ENCODE results near the gene TP53TG5. TPM values are rescaled to one million over a fixed set of nuclear protein-coding genes. Genes with fewer than 3 reads are reported as not detected.

Gene TP53TG5
- total RNA-seq, 1 donor from 2014 or later, result not detected

GRCh38 chr20:45395114-45395415, 16.9 kb upstream of the TP53TG5 start:
- H3K4me1 Mint-ChIP-seq, result no peaks in the 10 kb centered on the region
- no peak overlapping the region for H3K4me2 ChIP-seq
- TF ChIP-seq EZH2phosphoT487 (IDR thresholded peaks at IDR 0.05) (no peak), CTCF (IDR thresholded peaks at IDR 0.05) (no peak), EZH2 (IDR thresholded peaks at IDR 0.05) (no peak)
- H3K27me3 Mint-ChIP-seq (ENCODE audit: insufficient read depth, low read depth), result peaks cover 2% of the 10 kb centered on the region
- H3K36me3 Mint-ChIP-seq, result peaks cover 6% of the 10 kb centered on the region
- no peak overlapping the region for H2AFZ ChIP-seq (replicated peaks)
- no peaks in the 10 kb centered on the region for H3F3A ChIP-seq (ENCODE audit: low read depth)
- H3K9me3 ChIP-seq (ENCODE audit: low read depth), result no peaks in the 10 kb centered on the region
- no peak overlapping the region for H3K4me3 Mint-ChIP-seq
- DNase-seq (ENCODE audit: low spot score), result no peak
- H4K20me1 ChIP-seq (ENCODE audit: low read depth), result no peaks in the 10 kb centered on the region
- H3K36me3 ChIP-seq, result no peaks in the 10 kb centered on the region
- no peaks in the 10 kb centered on the region for H3K27me3 ChIP-seq
- no peak overlapping the region for H3K4me3 ChIP-seq
- H3K4me1 ChIP-seq, result no peaks in the 10 kb centered on the region
- no peaks in the 10 kb centered on the region for H3K79me2 ChIP-seq (ENCODE audit: low read depth)
- H3K9me3 Mint-ChIP-seq, result peaks cover 8% of the 10 kb centered on the region
- no peak overlapping the region for H3K9ac ChIP-seq
- H3K27ac Mint-ChIP-seq, result no peak overlapping the region
- H3K27ac ChIP-seq, result no peak overlapping the region

GRCh38 chr20:45394221-45395113, 16.3 kb upstream of the TP53TG5 start:
- Histone ChIP-seq H3F3A (ENCODE audit: low read depth) (no peaks in the 10 kb centered on the region), H3K27ac (no peak overlapping the region), H3K9ac (no peak overlapping the region), H3K9me3 (ENCODE audit: low read depth) (no peaks in the 10 kb centered on the region), H3K79me2 (ENCODE audit: low read depth) (no peaks in the 10 kb centered on the region), H3K4me3 (no peak overlapping the region), H3K4me2 (no peak overlapping the region), H2AFZ (replicated peaks) (no peak overlapping the region), H3K36me3 (no peaks in the 10 kb centered on the region), H3K27me3 (no peaks in the 10 kb centered on the region), H4K20me1 (ENCODE audit: low read depth) (no peaks in the 10 kb centered on the region), H3K4me1 (no peaks in the 10 kb centered on the region)
- no peak for TF ChIP-seq EZH2phosphoT487 (IDR thresholded peaks at IDR 0.05)
- TF ChIP-seq EZH2 (IDR thresholded peaks at IDR 0.05), result no peak
- TF ChIP-seq CTCF (IDR thresholded peaks at IDR 0.05), result no peak
- no peaks in the 10 kb centered on the region for H3K36me3 Mint-ChIP-seq
- no peaks in the 10 kb centered on the region for H3K4me1 Mint-ChIP-seq
- H3K27me3 Mint-ChIP-seq (ENCODE audit: insufficient read depth, low read depth), result peaks cover 2% of the 10 kb centered on the region
- no peak overlapping the region for H3K27ac Mint-ChIP-seq
- no peak for DNase-seq (ENCODE audit: low spot score)
- H3K4me3 Mint-ChIP-seq, result no peak overlapping the region
- peaks cover 2% of the 10 kb centered on the region for H3K9me3 Mint-ChIP-seq

- Mint-ChIP-seq H3K4me3 (no peak overlapping the region), H3K27me3 (ENCODE audit: insufficient read depth, low read depth) (peaks cover 2% of the 10 kb centered on the region), H3K27ac (no peak overlapping the region), H3K36me3 (peaks cover 3% of the 10 kb centered on the region), H3K4me1 (no peaks in the 10 kb centered on the region), H3K9me3 (peaks cover 4% of the 10 kb centered on the region)
- Histone ChIP-seq H3K4me3 (no peak overlapping the region), H3K4me2 (no peak overlapping the region), H3K36me3 (no peaks in the 10 kb centered on the region), H3K27me3 (no peaks in the 10 kb centered on the region), H3K79me2 (ENCODE audit: low read depth) (no peaks in the 10 kb centered on the region), H3F3A (ENCODE audit: low read depth) (no peaks in the 10 kb centered on the region), H3K9me3 (ENCODE audit: low read depth) (no peaks in the 10 kb centered on the region), H3K9ac (no peak overlapping the region), H2AFZ (replicated peaks) (no peak overlapping the region), H4K20me1 (ENCODE audit: low read depth) (no peaks in the 10 kb centered on the region), H3K4me1 (no peaks in the 10 kb centered on the region), H3K27ac (no peak overlapping the region)
- no peak for DNase-seq (ENCODE audit: low spot score)
- TF ChIP-seq EZH2 (IDR thresholded peaks at IDR 0.05) (no peak), CTCF (IDR thresholded peaks at IDR 0.05) (no peak), EZH2phosphoT487 (IDR thresholded peaks at IDR 0.05) (no peak)
These were observed 14.6 kb upstream of the TP53TG5 start for GRCh38 chr20:45392733-45393132.
